Measurements from ENCODE around the gene ADGRE3.
"Not testable (repeated sequence)": the region's sequence is repeated elsewhere in the genome, so short reads cannot be mapped to it uniquely, and the experiment has no call there.

Gene ADGRE3

GRCh38 chr19:14589433-14589832 lies 85.2 kb downstream of the ADGRE3 start:
- not testable (repeated sequence) for DNase-seq

- not testable (repeated sequence) for DNase-seq
Observed at GRCh38 chr19:14585187-14585586, 89.5 kb downstream of the ADGRE3 start.

- DNase-seq, result not testable (repeated sequence)
Observed at GRCh38 chr19:14584372-14584771, 90.3 kb downstream of the ADGRE3 start.

GRCh38 chr19:14582894-14583340 lies 91.7 kb downstream of the ADGRE3 start, which contains the start of gene CLEC17A:
TSS of gene CLEC17A (plus strand) at chr19:14583084. CDS start at chr19:14583161, 77 bp downstream.
- DNase-seq, result no peak

GRCh38 chr19:14580623-14581237 lies 93.9 kb downstream of the ADGRE3 start:
- no peak for DNase-seq

- no peak for DNase-seq
Observed at GRCh38 chr19:14577885-14578427, 96.7 kb downstream of the ADGRE3 start.

GRCh38 chr19:14577264-14577663 lies 97.4 kb downstream of the ADGRE3 start:
- DNase-seq, result no peak

GRCh38 chr19:14576363-14576762 lies 98.3 kb downstream of the ADGRE3 start:
- DNase-seq, result no peak

GRCh38 chr19:14575428-14575980 lies 99.1 kb downstream of the ADGRE3 start:
- DNase-seq, result no peak

GRCh38 chr19:14571695-14572490 lies 102.8 kb downstream of the ADGRE3 start, which contains the start of gene NDUFB7:
TSS of gene NDUFB7 (minus strand) at chr19:14572066. CDS start at chr19:14572000, 66 bp downstream.
- DNase-seq, result peak; percentile 82

GRCh38 chr19:14570864-14571527 lies 103.6 kb downstream of the ADGRE3 start:
- DNase-seq, result no peak

Measured in right kidney (tissue), 1 donor.